Measurements from ENCODE around the gene TSPEAR. TPM values are rescaled to one million over a fixed set of nuclear protein-coding genes. Genes with fewer than 3 reads are reported as not detected.
"Not testable (repeated sequence)": the region's sequence is repeated elsewhere in the genome, so short reads cannot be mapped to it uniquely, and the experiment has no call there.

TSPEAR gene
- total RNA-seq, 1 donor from 2014 or later: not detected

- H3K4me1 Mint-ChIP-seq (ENCODE audit: low read depth, unreplicated experiment): no peaks in the 10 kb centered on the region
- TF ChIP-seq, protein P1, sequence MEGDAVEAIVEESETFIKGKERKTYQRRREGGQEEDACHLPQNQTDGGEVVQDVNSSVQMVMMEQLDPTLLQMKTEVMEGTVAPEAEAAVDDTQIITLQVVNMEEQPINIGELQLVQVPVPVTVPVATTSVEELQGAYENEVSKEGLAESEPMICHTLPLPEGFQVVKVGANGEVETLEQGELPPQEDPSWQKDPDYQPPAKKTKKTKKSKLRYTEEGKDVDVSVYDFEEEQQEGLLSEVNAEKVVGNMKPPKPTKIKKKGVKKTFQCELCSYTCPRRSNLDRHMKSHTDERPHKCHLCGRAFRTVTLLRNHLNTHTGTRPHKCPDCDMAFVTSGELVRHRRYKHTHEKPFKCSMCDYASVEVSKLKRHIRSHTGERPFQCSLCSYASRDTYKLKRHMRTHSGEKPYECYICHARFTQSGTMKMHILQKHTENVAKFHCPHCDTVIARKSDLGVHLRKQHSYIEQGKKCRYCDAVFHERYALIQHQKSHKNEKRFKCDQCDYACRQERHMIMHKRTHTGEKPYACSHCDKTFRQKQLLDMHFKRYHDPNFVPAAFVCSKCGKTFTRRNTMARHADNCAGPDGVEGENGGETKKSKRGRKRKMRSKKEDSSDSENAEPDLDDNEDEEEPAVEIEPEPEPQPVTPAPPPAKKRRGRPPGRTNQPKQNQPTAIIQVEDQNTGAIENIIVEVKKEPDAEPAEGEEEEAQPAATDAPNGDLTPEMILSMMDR (IDR thresholded peaks at IDR 0.05; ENCODE audit: partially characterized antibody, unreplicated experiment): no peak
- no peaks in the 10 kb centered on the region for H3K36me3 Mint-ChIP-seq (ENCODE audit: unreplicated experiment)
- peak; percentile 8 for DNase-seq
- peaks cover 4% of the 10 kb centered on the region for H3K27me3 Mint-ChIP-seq (ENCODE audit: unreplicated experiment)
- H3K9me3 Mint-ChIP-seq (ENCODE audit: unreplicated experiment): no peaks in the 10 kb centered on the region
- H3K4me3 Mint-ChIP-seq (ENCODE audit: unreplicated experiment): no peak overlapping the region
- no peak overlapping the region for H3K27ac Mint-ChIP-seq (ENCODE audit: unreplicated experiment)
Measured at GRCh38 chr21:44507673-44508425, 203.5 kb downstream of the TSPEAR start.

GRCh38 chr21:44506279-44507255 is 204.8 kb downstream of the TSPEAR start:
- H3K4me1 Mint-ChIP-seq (ENCODE audit: low read depth, unreplicated experiment): peaks cover 3% of the 10 kb centered on the region

DNA sequence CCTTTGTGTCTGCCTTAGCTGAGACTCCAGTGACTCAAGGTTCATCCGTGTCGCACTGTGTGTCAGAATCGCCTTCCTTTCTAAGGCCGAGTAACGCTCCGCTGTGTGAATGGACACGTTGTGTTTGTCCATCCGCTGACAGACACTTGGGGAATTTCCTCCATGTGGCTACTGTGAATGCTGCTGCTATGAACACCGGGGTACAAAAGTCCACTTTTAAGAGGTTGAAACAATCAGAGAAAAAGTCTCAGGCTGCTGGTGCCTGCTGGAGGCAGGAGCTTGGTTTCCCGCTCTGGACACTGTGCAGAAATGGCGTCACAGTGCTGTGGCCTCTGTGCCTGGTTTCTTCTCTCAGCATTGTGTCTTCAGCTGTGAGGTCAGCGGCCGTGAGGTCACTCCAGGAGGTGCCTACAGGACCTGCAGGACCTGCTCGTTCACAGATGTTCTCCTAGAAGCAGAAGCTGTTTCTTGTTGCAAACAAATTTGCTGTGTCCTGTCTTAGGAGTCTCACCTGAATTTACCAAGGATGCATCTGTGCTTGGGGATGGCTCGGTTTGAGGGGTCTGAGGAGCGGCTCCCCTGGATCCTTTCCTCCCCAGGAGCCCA is 205.6 kb downstream of the TSPEAR start:
- Mint-ChIP-seq H3K4me3 (ENCODE audit: unreplicated experiment) (no peak overlapping the region), H3K27me3 (ENCODE audit: unreplicated experiment) (peaks cover 4% of the 10 kb centered on the region), H3K9me3 (ENCODE audit: unreplicated experiment) (no peaks in the 10 kb centered on the region), H3K36me3 (ENCODE audit: unreplicated experiment) (no peaks in the 10 kb centered on the region), H3K27ac (ENCODE audit: unreplicated experiment) (no peak overlapping the region), H3K4me1 (ENCODE audit: low read depth, unreplicated experiment) (peaks cover 3% of the 10 kb centered on the region)
- TF ChIP-seq, protein P1 (IDR thresholded peaks at IDR 0.05; ENCODE audit: partially characterized antibody, unreplicated experiment): no peak
- DNase-seq: no peak

More at GRCh38 chr21:44506279-44507255, 204.8 kb downstream of the TSPEAR start:
- no peaks in the 10 kb centered on the region for H3K36me3 Mint-ChIP-seq (ENCODE audit: unreplicated experiment)
- TF ChIP-seq, protein P1 (IDR thresholded peaks at IDR 0.05; ENCODE audit: partially characterized antibody, unreplicated experiment): no peak
- no peak overlapping the region for H3K4me3 Mint-ChIP-seq (ENCODE audit: unreplicated experiment)
- H3K27me3 Mint-ChIP-seq (ENCODE audit: unreplicated experiment): peaks cover 4% of the 10 kb centered on the region
- DNase-seq: no peak
- H3K9me3 Mint-ChIP-seq (ENCODE audit: unreplicated experiment): no peaks in the 10 kb centered on the region
- no peak overlapping the region for H3K27ac Mint-ChIP-seq (ENCODE audit: unreplicated experiment)

- Mint-ChIP-seq H3K4me3 (ENCODE audit: unreplicated experiment) (no peak overlapping the region), H3K27ac (ENCODE audit: unreplicated experiment) (no peak overlapping the region)
Measured at GRCh38 chr21:44503901-44504399, 207.4 kb downstream of the TSPEAR start.

DNA sequence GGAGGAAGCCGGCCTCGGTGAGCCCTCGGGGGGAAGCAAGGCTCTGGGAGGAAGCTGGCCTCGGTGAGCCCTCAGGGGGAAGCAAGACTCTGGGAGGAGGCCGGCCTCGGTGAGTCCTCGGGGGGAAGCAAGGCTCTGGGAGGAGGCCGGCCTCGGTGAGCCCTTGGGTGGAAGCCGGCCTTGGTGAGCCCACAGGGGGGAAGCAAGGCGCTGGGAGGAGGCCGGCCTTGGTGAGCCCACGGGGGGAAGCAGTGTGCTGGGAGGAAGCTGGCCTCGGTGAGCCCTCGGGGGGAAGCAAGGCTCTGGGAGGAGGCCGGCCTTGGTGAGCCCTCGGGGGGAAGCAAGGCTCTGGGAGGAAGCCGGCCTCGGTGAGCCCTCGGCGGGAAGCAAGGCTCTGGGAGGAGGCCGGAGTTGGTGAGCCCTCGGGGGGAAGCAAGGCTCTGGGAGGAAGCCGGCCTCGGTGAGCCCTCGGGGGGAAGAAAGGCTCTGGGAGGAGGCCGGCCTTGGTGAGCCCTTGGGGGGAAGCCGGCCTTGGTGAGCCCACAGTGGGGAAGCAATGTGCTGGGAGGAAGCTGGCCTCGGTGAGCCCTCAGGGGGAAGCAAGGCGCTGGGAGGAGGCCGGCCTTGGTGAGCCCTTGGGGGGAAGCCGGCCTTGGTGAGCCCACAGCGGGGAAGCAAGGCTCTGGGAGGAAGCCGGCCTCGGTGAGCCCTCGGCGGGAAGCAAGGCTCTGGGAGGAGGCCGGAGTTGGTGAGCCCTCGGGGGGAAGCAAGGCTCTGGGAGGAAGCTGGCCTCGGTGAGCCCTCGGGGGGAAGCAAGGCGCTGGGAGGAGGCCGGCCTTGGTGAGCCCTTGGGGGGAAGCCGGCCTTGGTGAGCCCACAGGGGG is 208.1 kb downstream of the TSPEAR start:
- not testable (repeated sequence) for H3K36me3 Mint-ChIP-seq (ENCODE audit: unreplicated experiment); H3K9me3 Mint-ChIP-seq (ENCODE audit: unreplicated experiment); H3K27me3 Mint-ChIP-seq (ENCODE audit: unreplicated experiment); H3K4me1 Mint-ChIP-seq (ENCODE audit: low read depth, unreplicated experiment); H3K4me3 Mint-ChIP-seq (ENCODE audit: unreplicated experiment); H3K27ac Mint-ChIP-seq (ENCODE audit: unreplicated experiment); DNase-seq

More at GRCh38 chr21:44503901-44504399, 207.4 kb downstream of the TSPEAR start:
- peaks cover 1% of the 10 kb centered on the region for H3K9me3 Mint-ChIP-seq (ENCODE audit: unreplicated experiment)
- H3K36me3 Mint-ChIP-seq (ENCODE audit: unreplicated experiment): no peaks in the 10 kb centered on the region
- TF ChIP-seq, protein P1 (IDR thresholded peaks at IDR 0.05; ENCODE audit: partially characterized antibody, unreplicated experiment): no peak
- H3K27me3 Mint-ChIP-seq (ENCODE audit: unreplicated experiment): peaks cover 2% of the 10 kb centered on the region
- H3K4me1 Mint-ChIP-seq (ENCODE audit: low read depth, unreplicated experiment): peaks cover 3% of the 10 kb centered on the region
- DNase-seq: no peak
